GM19452 (cell line): Measurements from ENCODE around the gene GALP.
"Not testable (repeated sequence)": the region's sequence is repeated elsewhere in the genome, so short reads cannot be mapped to it uniquely, and the experiment has no call there.

Experiments used
- ATAC-seq: cut with Tn5 transposase; IDR thresholded peaks from one replicate; pipeline ENCODE4 v1.9.1; 2021; ENCODE audit not compliant: unreplicated experiment

The GALP gene

DNA sequence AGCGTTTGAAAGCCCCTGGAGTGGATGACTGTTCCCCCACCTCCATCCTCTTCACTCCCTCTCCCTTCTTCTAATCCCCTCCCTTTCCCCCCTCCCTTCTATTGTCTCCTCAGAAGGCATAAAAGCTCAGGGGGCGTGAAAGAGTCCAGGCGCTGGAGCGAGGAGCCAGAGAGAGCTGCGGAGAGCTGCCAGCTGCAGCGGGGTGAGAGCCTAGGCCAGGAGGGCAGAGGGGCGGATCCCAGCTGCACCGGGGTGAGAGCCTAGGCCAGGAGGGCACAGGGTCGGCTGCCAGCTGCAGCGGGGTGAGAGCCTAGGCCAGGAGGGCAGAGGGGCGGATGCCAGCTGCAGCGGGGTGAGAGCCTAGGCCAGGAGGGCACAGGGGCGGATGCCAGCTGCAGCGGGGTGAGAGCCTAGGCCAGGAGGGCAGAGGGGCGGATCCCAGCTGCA is at the start of gene GALP:
GALP (plus strand) TSS at position 148 of the 447 bp plus-strand sequence. CDS start 1,101 bp downstream, outside the sequence.
- not testable (repeated sequence) for ATAC-seq

DNA sequence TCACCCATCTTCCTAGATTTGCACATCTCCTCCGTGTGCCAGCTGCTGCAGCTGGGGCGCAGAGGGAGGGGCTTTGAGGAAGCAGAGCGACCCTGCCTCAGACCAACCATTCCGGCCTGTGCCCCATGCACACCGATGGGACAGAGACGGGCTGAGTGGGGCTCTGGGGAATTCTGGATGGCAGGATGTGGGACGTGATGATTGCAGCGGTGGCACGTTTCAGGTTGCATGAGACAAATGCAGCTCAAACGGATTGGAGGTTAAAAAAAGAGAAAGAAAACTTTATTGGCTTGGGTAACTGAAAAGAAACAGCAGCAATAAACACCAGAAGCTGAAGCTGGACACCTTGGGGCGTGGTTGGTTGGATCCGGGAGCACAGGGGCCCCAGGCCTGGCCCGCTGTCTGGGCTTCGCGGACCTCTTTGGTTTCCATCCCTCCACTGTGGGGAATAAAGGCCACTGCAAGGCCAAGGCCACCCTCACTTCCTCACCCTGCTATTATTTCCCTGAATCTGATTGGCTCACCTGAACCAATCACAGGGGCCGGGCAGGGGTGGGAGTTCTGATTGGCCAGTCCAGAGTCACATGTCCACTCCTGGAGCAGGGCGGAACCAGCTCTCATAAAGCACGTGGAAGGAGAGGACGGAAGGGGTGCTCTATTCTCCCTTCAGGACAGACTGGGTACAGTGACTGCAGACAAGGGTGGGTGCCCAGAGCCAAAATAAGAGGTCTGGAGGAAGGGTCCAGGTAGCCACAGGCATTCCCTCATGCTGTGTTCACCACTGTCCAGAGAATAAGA is 48.6 kb upstream of the GALP start:
- no peak for ATAC-seq

GRCh38 chr19:56130006-56130405 is 45.8 kb upstream of the GALP start:
- ATAC-seq: no peak

GRCh38 chr19:56131651-56132050 is 44.2 kb upstream of the GALP start:
- no peak for ATAC-seq

GRCh38 chr19:56132316-56132822 is 43.4 kb upstream of the GALP start:
- ATAC-seq: no peak

GRCh38 chr19:56133858-56134653 is 41.8 kb upstream of the GALP start:
- ATAC-seq: no peak

- no peak for ATAC-seq
Measured at GRCh38 chr19:56134654-56134921, 41.2 kb upstream of the GALP start.

GRCh38 chr19:56136362-56136761 is 39.4 kb upstream of the GALP start:
- no peak for ATAC-seq

DNA sequence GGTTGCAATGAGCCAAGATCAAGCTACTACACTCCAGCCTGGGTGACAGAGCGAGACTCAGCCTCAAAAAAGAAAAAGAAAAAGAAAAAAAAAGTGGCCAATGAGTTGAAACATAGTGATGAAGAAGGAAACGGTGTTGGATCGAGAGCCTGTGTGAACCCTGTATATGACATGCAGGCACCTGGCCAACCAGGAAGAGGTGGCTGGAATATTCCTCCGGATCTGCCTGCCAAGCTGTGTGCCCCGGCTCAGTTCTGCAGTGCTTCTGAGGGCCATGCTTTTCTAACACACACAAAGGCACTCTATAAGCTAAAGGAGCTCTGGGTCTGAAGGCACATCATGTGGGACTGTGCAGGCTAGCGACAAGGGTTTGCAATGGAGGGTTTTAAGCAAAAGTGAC is 38.4 kb upstream of the GALP start:
- no peak for ATAC-seq

- ATAC-seq: no peak
Measured at GRCh38 chr19:56138069-56138468, 37.7 kb upstream of the GALP start.

GRCh38 chr19:56139847-56140582 is 35.8 kb upstream of the GALP start:
- no peak for ATAC-seq

DNA sequence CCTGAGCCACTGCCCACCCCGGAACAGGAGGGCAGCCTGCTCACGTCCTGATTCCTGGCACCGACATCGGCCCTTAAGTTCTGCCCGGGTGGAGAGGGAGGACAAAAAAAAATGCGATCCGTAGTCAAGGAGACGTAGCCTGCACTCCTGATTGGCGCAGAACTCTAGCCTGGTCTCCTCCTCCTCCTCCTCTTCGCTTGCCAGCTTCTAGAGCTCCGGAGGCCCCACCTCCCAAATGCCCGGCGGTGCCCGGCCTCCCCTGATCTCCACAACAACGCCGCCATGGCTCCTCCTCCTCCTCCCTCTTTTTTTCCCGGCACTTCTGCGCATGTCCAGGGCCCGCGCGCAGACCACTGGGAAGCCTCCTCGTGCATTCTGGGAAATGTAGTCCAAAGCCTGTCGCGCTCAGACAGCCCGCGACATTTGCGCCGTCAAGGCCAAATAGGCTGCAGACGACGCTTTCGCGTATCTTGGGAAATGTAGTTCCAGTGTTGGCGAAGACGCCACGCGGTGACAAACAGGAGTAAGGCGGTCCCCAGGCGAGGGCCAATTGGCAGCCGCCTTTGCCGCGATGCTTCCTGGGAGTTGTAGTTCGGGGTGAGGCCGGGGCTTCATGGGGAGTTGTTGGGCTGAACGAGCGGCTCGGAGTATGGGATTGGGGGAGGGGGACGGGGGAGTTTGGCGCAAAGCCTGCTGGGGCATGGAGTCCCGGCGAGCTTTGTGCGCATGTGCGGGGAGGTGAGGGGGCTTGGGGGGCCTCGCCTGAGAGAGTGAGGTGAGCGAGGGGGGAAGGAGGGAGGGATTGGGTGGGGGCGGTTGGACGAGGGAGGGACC is 35.0 kb upstream of the GALP start, which contains the start of gene ZNF444:
ZNF444 (plus strand) TSS at position 705 of the 834 bp plus-strand sequence. CDS start 5,625 bp downstream, outside the sequence.
- ATAC-seq: peak; percentile 90

GRCh38 chr19:56141417-56141993 is 34.3 kb upstream of the GALP start:
- ATAC-seq: no peak

DNA sequence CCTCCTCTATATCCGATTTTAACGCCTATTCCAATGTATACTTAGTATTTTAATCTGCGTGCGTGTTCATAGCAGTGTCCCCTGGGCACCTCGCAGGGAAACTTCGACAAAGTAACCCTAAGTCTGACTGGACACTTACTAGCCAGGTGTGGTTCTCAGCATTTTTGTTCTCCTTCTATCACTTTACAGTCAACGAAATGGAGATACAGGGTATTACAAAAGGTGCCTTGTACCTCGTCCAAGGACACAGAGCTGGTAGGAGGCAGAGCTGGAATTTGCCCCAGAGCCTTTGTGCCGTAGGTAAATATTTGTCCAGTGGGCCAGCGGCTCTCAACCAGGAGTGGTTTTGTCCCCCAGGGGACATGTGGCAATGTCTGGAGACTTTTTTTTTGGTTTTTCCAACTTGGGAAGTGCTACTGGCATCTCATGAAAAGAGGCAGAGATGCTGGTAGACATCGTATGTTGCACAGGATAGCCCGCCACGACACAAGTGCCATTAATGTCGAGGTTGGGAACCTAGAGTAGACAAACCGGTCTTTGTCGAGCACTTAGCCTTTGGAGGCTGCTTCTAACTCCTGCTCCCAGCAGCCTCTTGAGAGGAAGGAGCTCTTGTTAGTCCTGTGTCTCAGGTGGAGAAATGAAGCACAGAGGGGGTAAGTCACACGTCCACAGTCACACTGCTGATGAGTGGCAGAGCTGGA is 33.6 kb upstream of the GALP start:
- ATAC-seq: no peak

- ATAC-seq: no peak
Measured at GRCh38 chr19:56142897-56143434, 32.8 kb upstream of the GALP start.

GRCh38 chr19:56144376-56144775 is 31.4 kb upstream of the GALP start:
- ATAC-seq: no peak

DNA sequence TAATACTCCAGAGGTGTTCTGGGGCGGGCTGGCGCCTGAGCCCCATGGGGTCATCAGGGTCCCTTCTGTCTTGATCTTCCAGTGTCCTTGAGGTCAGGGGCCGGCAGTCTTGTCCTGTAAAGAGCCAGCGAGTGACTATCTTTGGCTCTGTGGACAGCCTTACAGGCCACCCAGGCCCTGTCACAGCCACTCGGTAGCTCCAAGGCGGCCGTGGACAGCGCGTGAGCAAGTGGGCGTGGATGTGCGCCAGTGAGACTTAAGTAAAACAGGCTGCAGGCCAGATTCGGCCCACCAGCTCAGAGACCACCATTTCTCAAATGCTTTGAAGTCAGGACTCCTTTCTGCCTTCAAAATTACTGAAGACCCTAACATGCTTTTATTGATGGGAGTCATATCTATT is 31.0 kb upstream of the GALP start:
- ATAC-seq: no peak

DNA sequence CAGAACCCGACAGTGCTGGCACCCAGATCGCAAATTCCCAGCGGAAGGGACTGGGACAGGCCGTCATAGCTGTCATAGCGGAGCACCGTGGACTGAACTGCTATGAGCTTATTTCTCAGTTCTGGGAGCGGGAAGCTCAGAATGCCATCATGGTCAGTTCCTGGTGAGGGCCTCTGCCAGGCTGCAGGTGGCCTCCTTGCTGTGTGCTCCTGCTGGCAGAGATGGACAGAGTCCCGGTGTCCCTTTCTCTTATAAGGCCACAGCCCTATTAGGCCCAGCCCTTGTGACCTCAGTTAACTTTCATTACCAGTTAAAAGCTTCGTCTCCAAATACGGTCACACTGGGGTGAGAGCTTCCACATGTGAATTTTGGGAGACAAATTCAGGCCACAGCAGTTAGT is 30.1 kb upstream of the GALP start:
- no peak for ATAC-seq

DNA sequence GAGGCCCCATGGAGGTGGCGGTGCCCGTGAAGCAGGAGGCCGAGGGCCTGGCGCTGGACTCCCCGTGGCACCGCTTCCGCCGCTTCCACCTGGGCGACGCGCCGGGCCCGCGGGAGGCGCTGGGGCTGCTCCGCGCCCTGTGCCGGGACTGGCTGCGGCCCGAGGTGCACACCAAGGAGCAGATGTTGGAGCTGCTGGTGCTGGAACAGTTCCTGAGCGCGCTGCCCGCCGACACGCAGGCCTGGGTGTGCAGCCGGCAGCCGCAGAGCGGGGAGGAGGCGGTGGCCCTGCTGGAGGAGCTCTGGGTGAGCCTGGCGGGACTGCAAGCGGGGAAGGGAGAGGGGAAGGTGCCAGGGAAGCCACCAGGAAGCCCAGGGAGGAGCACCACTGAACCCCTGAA is 28.9 kb upstream of the GALP start:
- no peak for ATAC-seq
